H9 (cell line): Measurements from ENCODE around the gene DHRSX. TPM values are rescaled to one million over a fixed set of nuclear protein-coding genes. Genes with fewer than 3 reads are reported as not detected.

Source experiments
- DNase-seq: peaks from one replicate; pipeline ENCODE4 v3.0.0-alpha.2; 2017
- H2AFZ ChIP-seq: one replicate; pipeline ENCODE4 v1.6.1; 2013; ENCODE audit warnings: mild to moderate bottlenecking, low read length, control low read depth, moderate library complexity
- H2AK5ac ChIP-seq: 2 replicates; pipeline ENCODE4 v1.6.1; 2013; ENCODE audit warnings: low read length, control low read depth, mixed read lengths; ENCODE audit not compliant: insufficient read length
- H2BK120ac ChIP-seq: one replicate; pipeline ENCODE4 v1.6.1; 2013; ENCODE audit warnings: low read depth, mild to moderate bottlenecking, low read length, control low read depth, inconsistent platforms; ENCODE audit not compliant: poor library complexity, severe bottlenecking
- H2BK12ac ChIP-seq: 2 replicates; pipeline ENCODE4 v1.6.1; 2013; ENCODE audit warnings: low read length, control low read depth, mixed read lengths, low read depth; ENCODE audit not compliant: insufficient read length
- H2BK15ac ChIP-seq: 2 replicates; pipeline ENCODE4 v1.6.1; 2013; ENCODE audit warnings: low read depth, low read length, control low read depth
- H2BK20ac ChIP-seq: one replicate; pipeline ENCODE4 v1.6.1; 2013; ENCODE audit warnings: low read depth, mild to moderate bottlenecking, low read length, control low read depth, inconsistent platforms; ENCODE audit not compliant: poor library complexity, severe bottlenecking
- H2BK5ac ChIP-seq: 2 replicates; pipeline ENCODE4 v1.6.1; 2013; ENCODE audit warnings: low read length, control low read depth, mixed read lengths; ENCODE audit not compliant: insufficient read length
- H3K14ac ChIP-seq: 2 replicates; pipeline ENCODE4 v1.6.1; 2013; ENCODE audit warnings: low read length, control low read depth; ENCODE audit not compliant: insufficient read depth
- H3K18ac ChIP-seq: 2 replicates; pipeline ENCODE4 v1.6.1; 2013; ENCODE audit warnings: low read depth, mild to moderate bottlenecking, mixed read lengths, low read length, control low read depth; ENCODE audit not compliant: insufficient read length
- H3K23ac ChIP-seq: 2 replicates; pipeline ENCODE4 v1.6.1; 2013; ENCODE audit warnings: low read length, control low read depth, mixed read lengths, low read depth; ENCODE audit not compliant: insufficient read length
- H3K23me2 ChIP-seq: 2 replicates; pipeline ENCODE4 v1.6.1; 2013; ENCODE audit warnings: low read depth, mild to moderate bottlenecking, mixed read lengths, low read length, control low read depth; ENCODE audit not compliant: insufficient read length, poor library complexity, severe bottlenecking
- H3K27ac ChIP-seq: 2 replicates; pipeline ENCODE4 v1.5.1; 2013; ENCODE audit warnings: low read length, control low read depth, mixed read lengths, low read depth; ENCODE audit not compliant: insufficient read length
- H3K27me3 ChIP-seq: 2 replicates; pipeline ENCODE4 v1.6.1; 2013; ENCODE audit warnings: low read length, control low read depth, inconsistent platforms; ENCODE audit not compliant: insufficient read depth
- H3K4ac ChIP-seq: 2 replicates; pipeline ENCODE4 v1.6.1; 2013; ENCODE audit warnings: low read depth, mild to moderate bottlenecking, control low read depth, inconsistent platforms, low read length, moderate library complexity
- H3K4me1 ChIP-seq: 2 replicates; pipeline ENCODE4 v1.6.1; 2013; ENCODE audit warnings: low read length, control low read depth, inconsistent platforms; ENCODE audit not compliant: insufficient read depth
- H3K4me2 ChIP-seq: 2 replicates; pipeline ENCODE4 v1.6.1; 2013; ENCODE audit warnings: low read length, control low read depth, mixed read lengths; ENCODE audit not compliant: insufficient read length, insufficient read depth
- H3K56ac ChIP-seq: 2 replicates; pipeline ENCODE4 v1.6.1; 2013; ENCODE audit warnings: low read depth, mild to moderate bottlenecking, mixed read lengths, low read length, control low read depth; ENCODE audit not compliant: insufficient read length
- H3K79me1 ChIP-seq: 2 replicates; pipeline ENCODE4 v1.6.1; 2013; ENCODE audit warnings: low read depth, mild to moderate bottlenecking, moderate library complexity, low read length, control low read depth, inconsistent platforms; ENCODE audit not compliant: insufficient read depth, poor library complexity, severe bottlenecking
- H3K79me2 ChIP-seq: 2 replicates; pipeline ENCODE4 v1.6.1; 2013; ENCODE audit warnings: low read length, control low read depth, inconsistent platforms; ENCODE audit not compliant: insufficient read depth
- H3K9ac ChIP-seq: 2 replicates; pipeline ENCODE4 v1.6.1; 2013; ENCODE audit warnings: low read length, control low read depth, mixed read lengths; ENCODE audit not compliant: insufficient read length; ENCODE audit errors: extremely low read depth
- H3K9me3 ChIP-seq: one replicate; pipeline ENCODE4 v1.6.1; 2013; ENCODE audit warnings: low read depth, low read length, inconsistent platforms; ENCODE audit not compliant: control insufficient read depth
- H3T11ph ChIP-seq: one replicate; pipeline ENCODE4 v1.6.1; 2013; ENCODE audit warnings: mild to moderate bottlenecking, low read length, control low read depth, inconsistent platforms
- H4K20me1 ChIP-seq: one replicate; pipeline ENCODE4 v1.6.1; 2013; ENCODE audit not compliant: control insufficient read depth, insufficient read length, insufficient read depth
- H4K5ac ChIP-seq: 2 replicates; pipeline ENCODE4 v1.6.1; 2013; ENCODE audit warnings: low read depth, mild to moderate bottlenecking, mixed read lengths, low read length, control low read depth; ENCODE audit not compliant: insufficient read length
- H4K8ac ChIP-seq: replicated peaks from 2 replicates; pipeline ENCODE4 v1.6.1; 2013; ENCODE audit warnings: low read length, control low read depth, mixed read lengths, low read depth; ENCODE audit not compliant: insufficient read length
- H4K91ac ChIP-seq: 2 replicates; pipeline ENCODE4 v1.6.1; 2013; ENCODE audit warnings: low read depth, mild to moderate bottlenecking, moderate library complexity, mixed read lengths, low read length, control low read depth; ENCODE audit not compliant: insufficient read length
- H3K27ac Mint-ChIP-seq, 3 experiments: 2 replicates in 2 of 3; 3 replicates in 1 of 3; pipeline ENCODE4 v1.8.0; 2020 to 2021; ENCODE audit warnings: mixed read lengths in 3 of 3, mild to moderate bottlenecking in 1 of 3, moderate library complexity in 1 of 3
- H3K27me3 Mint-ChIP-seq: 2 replicates; pipeline ENCODE4 v1.8.0; 2021; ENCODE audit warnings: low read depth, mild to moderate bottlenecking, moderate library complexity, mixed read lengths
- H3K36me3 Mint-ChIP-seq, 3 experiments: 2 replicates in 2 of 3; 3 replicates in 1 of 3; pipeline ENCODE4 v1.8.0; 2020 to 2021; ENCODE audit warnings: low read depth in 3 of 3, mixed read lengths in 3 of 3; ENCODE audit not compliant: insufficient read depth in 1 of 3
- H3K4me1 Mint-ChIP-seq, 2 experiments: 2 replicates each; pipeline ENCODE4 v1.8.0; 2020; ENCODE audit warnings: mixed read lengths in 2 of 2
- H3K4me3 Mint-ChIP-seq, 2 experiments: 2 replicates in 1 of 2; 3 replicates in 1 of 2; pipeline ENCODE4 v1.8.0; 2020 to 2021; ENCODE audit warnings: mild to moderate bottlenecking in 2 of 2, mixed read lengths in 2 of 2, moderate library complexity in 1 of 2
- H3K9me3 Mint-ChIP-seq, 2 experiments: 2 replicates in 1 of 2; 3 replicates in 1 of 2; pipeline ENCODE4 v1.8.0; 2020; ENCODE audit warnings: mild to moderate bottlenecking in 2 of 2, mixed read lengths in 2 of 2, moderate library complexity in 1 of 2
- WGBS: extraction: QIAGEN DNeasy Blood & Tissue Kit; methylation state at CpG from one replicate; pipeline ENCODE4 v1.1.7; 2013; ENCODE audit warnings: missing lambda C conversion rate, low lambda C conversion rate, mixed read lengths; ENCODE audit not compliant: insufficient read length; ENCODE audit errors: extremely low coverage; 5-methylcytosine and 5-hydroxymethylcytosine counted together
- total RNA-seq: library from RNA; stranded (reverse); gene quantifications from 2 replicates; pipeline ENCODE4 v1.2.1, GENCODE V29; 2021
- TF ChIP-seq, protein P1 (sequence below): fragments of 200-600 bp; sonication (generic); conservative IDR thresholded peaks from 3 replicates; pipeline ENCODE4 v1.8.0; 2021; ENCODE audit warnings: antibody characterized with exemption, mild to moderate bottlenecking

The DHRSX gene
- total RNA-seq, 1 experiment from 2014 or later, result 44.0 TPM

- no peak overlapping the region for H3K56ac ChIP-seq
- Mint-ChIP-seq H3K27me3 (no peaks in the 10 kb centered on the region), H3K9me3 (peaks cover 3 to 12% of the 10 kb centered on the region in 2 experiments; a peak in 2 of 5 replicates), H3K27ac (peak overlapping the region in 1 of 3 experiments; percentile 77; a peak in 2 of 7 replicates), H3K4me1 (peaks cover 17 to 20% of the 10 kb centered on the region in 2 experiments), H3K4me3 (no peak overlapping the region), H3K36me3 (peaks cover 31 to 57% (median 51%) of the 10 kb centered on the region in 3 experiments)
- no peak overlapping the region for H3K18ac ChIP-seq
- H3K79me1 ChIP-seq, result no peaks in the 10 kb centered on the region
- no CpG with 5 or more reads among the region's 7 CpGs for WGBS
- no peak overlapping the region for H3K4ac ChIP-seq
- no peak for DNase-seq
- H4K8ac ChIP-seq, result no peak overlapping the region
- H4K91ac ChIP-seq, result no peak overlapping the region
- H2BK12ac ChIP-seq, result no peak overlapping the region
- H2BK5ac ChIP-seq, result no peak overlapping the region
- TF ChIP-seq, protein P1, sequence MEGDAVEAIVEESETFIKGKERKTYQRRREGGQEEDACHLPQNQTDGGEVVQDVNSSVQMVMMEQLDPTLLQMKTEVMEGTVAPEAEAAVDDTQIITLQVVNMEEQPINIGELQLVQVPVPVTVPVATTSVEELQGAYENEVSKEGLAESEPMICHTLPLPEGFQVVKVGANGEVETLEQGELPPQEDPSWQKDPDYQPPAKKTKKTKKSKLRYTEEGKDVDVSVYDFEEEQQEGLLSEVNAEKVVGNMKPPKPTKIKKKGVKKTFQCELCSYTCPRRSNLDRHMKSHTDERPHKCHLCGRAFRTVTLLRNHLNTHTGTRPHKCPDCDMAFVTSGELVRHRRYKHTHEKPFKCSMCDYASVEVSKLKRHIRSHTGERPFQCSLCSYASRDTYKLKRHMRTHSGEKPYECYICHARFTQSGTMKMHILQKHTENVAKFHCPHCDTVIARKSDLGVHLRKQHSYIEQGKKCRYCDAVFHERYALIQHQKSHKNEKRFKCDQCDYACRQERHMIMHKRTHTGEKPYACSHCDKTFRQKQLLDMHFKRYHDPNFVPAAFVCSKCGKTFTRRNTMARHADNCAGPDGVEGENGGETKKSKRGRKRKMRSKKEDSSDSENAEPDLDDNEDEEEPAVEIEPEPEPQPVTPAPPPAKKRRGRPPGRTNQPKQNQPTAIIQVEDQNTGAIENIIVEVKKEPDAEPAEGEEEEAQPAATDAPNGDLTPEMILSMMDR, result no peak
- no peak overlapping the region for H2AFZ ChIP-seq
- no peak overlapping the region for H3K9ac ChIP-seq
- peaks cover 4% of the 10 kb centered on the region; the same call in 1 of the 2 replicates for H3K4me1 ChIP-seq
- no peaks in the 10 kb centered on the region for H3K23me2 ChIP-seq
- H2BK20ac ChIP-seq, result no peak overlapping the region
- no peaks in the 10 kb centered on the region for H3K27me3 ChIP-seq
- H4K5ac ChIP-seq, result no peak overlapping the region
- no peak overlapping the region for H3K4me2 ChIP-seq
- no peak overlapping the region for H3K23ac ChIP-seq
- no peaks in the 10 kb centered on the region for H4K20me1 ChIP-seq
- H3K9me3 ChIP-seq, result no peaks in the 10 kb centered on the region
- H3K14ac ChIP-seq, result no peak overlapping the region
- no peak overlapping the region for H2BK120ac ChIP-seq
- H3K79me2 ChIP-seq, result no peaks in the 10 kb centered on the region
- H3K27ac ChIP-seq, result no peak overlapping the region
- H2BK15ac ChIP-seq, result no peak overlapping the region
- H3T11ph ChIP-seq, result no peak overlapping the region
- no peak overlapping the region for H2AK5ac ChIP-seq
These were observed 154.6 kb downstream of the DHRSX start for GRCh38 chrX:2346158-2346557.
